Kasumi-1 (cell line): ENCODE results near the gene USP24.
A peak's percentile ranks its signal among the peaks of the same experiment; 100 is the strongest.
"Not testable (repeated sequence)": the region's sequence is repeated elsewhere in the genome, so short reads cannot be mapped to it uniquely, and the experiment has no call there.

Source experiments
- DNase-seq, 2 experiments: peaks; one replicate each; lab custom pipeline; 2025; lab: John Stamatoyannopoulos, UW

The USP24 gene

DNA sequence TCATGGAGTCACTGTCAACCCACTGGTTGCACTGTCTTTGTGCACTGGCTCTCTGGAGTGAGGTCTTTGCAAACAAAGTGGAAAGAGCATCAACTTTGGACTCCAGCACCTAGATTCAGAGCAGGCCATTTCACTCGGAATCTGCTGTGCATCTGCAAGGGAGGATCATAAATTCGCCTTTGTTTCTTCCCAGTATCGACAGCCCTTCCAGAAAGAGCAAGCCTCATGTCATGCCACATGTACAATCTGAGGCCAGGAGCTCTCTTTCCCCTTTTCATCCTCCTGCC is 176.7 kb downstream of the USP24 start:
- no peak for DNase-seq

DNA sequence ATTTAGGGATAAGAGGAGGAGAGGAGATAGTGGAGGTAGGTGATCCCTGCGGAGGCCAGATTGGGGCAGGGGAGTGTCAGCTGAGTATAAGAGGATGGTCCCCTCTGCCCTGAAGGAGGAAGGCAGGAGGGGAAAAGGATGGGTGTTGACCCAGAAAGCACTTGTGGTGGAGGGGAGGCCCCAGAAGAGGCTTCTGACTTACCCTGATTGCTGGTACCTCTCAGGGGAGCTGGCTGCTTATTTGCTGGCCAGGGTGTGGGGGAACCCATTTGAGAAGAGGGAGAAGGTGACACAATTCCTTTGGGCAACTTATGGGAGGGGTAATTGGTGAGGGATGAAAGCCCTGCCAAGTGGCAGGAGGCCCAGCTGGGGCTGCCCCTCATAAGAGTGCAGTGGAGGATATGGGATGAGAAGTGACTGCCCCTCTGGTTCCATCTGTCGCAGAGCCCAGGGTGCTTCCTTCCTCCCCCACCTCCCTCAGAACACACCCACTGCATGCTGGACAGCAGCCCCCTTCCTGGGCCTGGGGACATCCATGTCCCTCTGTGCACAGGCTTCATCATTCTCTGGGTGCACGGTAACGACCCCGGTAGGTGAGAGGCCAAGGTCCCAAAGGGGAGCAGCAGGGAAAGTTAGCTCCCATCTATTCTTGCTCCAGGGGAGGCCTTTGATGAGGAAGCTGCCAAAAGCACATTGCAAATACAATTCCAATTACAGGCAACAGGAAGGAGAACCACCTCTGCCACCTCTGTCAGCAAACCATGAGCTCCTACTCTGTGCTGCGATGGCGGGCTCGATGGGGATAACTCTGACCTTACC is 177.2 kb downstream of the USP24 start:
- DNase-seq = no peak

GRCh38 chr1:55035904-55036303 is 179.3 kb downstream of the USP24 start:
- DNase-seq = no peak

- DNase-seq = no peak
Measured at GRCh38 chr1:55034476-55035133, 180.6 kb downstream of the USP24 start.

DNA sequence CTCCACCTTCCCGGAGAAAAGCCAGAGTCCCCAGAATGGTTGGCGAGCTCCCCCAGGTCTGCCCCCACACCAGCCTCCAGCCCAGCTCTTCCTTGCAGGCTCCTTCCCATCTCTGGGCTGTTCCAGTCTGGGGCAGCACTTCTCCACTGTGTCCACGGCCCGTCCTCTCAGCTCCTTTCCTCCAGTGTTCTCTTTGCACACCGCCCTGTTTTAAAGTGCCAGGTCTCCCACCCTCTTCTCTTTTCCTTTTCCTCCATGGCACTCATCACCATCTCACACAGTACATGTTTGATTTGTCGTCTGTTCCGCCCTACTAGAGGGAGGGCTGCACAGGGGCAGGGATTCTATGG is 181.9 kb downstream of the USP24 start:
- DNase-seq = no peak

DNA sequence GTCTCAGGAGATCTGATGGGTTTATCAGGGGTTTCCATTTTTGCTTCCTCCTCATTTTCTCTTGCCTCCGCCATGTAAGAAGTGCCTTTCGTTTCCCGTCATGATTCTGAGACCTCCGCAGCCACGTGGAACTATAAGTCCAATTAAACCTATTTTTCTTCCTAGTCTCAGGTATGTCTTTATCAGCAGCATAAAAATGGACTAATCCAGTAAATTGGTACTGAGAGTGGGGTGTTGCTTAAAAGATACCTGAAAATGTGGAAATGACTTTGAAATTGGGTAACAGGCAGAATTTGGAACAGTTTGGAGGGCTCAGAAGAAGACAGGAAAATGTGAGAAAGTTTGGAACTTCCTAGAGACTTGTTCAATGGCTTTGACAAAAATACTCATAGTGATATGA is 184.1 kb downstream of the USP24 start:
- not testable (repeated sequence) for DNase-seq

DNA sequence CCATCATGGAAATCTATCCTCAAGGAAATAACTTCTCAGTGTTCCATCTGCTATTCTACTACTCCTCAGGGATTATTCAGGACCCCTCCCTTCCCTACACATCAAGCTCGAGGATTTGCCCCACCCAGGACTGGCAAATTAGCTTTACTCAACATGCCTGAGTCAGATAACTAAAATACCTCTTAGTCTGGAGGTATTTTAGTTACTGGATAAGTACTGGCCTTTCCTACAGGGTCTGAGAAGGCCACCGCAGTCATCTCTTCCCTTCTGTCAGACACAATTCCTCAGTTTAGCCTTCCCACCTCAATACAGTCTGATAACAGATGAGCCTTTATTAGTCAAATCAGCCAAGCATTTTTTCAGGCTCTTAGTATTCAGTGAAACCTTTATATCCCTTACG is 188.5 kb downstream of the USP24 start:
- not testable (repeated sequence) for DNase-seq

DNA sequence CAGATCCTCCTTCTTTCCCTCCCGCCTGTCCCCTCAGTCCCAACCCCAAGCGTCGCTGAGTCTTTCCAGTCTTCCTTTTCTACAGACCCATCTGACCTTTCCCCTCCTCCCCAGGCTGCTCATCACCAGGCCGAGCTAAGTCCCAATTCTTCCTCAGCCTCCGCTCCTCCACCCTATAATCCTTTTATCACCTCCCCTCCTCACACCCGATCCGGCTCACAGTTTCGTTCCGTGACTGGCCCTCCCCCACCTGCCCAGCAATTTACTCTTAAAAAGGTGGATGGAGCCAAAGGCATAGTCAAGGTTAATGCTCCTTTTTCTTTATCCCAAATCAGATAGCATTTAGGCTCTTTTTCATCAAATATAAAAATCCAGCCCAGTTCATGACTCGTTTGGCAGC is 191.0 kb downstream of the USP24 start:
- not testable (repeated sequence) for DNase-seq

DNA sequence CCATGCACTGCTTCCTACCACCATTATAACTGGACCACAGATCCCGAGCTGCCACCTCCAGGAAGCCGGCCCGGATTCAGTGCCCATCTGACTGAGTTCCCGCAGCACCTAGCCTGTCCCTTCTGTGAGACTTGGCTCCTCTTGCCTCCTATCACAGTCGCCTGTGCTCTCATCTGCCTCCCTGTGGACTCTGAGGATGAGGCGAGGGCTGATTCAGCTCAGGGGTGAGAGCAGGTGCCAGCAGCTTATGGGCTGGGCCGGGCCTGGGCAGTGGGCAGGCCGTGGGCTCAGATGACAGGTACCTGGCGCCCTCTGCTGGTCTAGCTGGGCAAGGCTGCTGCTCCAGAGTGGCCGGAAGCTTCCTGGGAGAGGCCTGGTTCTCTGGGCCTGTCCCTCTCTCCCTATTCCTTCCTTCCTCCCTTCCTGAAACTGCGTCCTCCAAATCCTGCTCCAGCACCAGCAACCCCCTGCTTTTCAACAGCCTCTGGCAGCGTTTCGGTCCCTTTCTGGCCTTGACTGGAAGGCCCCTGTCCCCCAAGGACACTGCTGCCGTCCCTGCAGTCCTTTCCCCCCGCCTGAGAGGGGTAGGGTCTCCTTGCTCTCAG is 193.1 kb downstream of the USP24 start:
- peak; percentile 71 to 73 for DNase-seq

DNA sequence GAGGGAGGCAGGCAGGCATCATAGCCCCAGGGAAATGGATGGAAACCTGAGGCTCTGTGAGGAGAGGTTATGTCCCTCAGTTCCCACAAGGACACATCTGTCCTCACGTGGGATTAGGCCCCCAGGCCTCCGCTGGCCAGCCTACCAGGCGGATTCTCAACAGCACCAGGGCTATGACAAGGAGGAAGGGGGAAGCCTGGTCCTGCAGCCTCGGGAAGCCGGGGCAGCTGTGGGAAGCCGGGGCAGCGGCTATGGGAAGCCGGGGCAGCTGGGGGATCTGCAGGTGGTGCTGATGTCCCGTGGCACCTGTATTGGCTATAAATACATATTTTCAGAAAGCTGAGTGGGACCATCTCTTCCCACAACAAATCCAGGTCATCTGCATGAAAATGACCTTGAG is 196.8 kb downstream of the USP24 start:
- DNase-seq = no peak
